ENCODE data around the gene SPRTN.

- no peak for TF ChIP-seq ELF1 (IDR thresholded peaks at IDR 0.05; ENCODE audit: borderline replicate concordance, low read depth)
- TF ChIP-seq CTCF (IDR thresholded peaks at IDR 0.05 in 2 of 3, conservative IDR thresholded peaks at IDR 0.05 in 1 of 3; ENCODE audit: borderline replicate concordance in 1 of 3, insufficient read depth in 1 of 3, low read depth in 2 of 3, low read length in 2 of 3): no peak
- no peak for TF ChIP-seq MAX (IDR thresholded peaks at IDR 0.05)
- TF ChIP-seq SP1 (IDR thresholded peaks at IDR 0.05; ENCODE audit: low read depth): no peak
- TF ChIP-seq SIN3A (IDR thresholded peaks at IDR 0.05; ENCODE audit: low read depth): no peak
- no peak for TF ChIP-seq POLR2AphosphoS5 (IDR thresholded peaks at IDR 0.05; ENCODE audit: low read depth, low read length)
- TF ChIP-seq EZH2phosphoT487 (IDR thresholded peaks at IDR 0.05; ENCODE audit: borderline replicate concordance): no peak
- TF ChIP-seq POLR2A (IDR thresholded peaks at IDR 0.05; ENCODE audit: borderline replicate concordance, extremely low read depth, insufficient read depth, insufficient read length): no peak
- no peak for TF ChIP-seq RAD21 (IDR thresholded peaks at IDR 0.05; ENCODE audit: low read depth)
- no peak for TF ChIP-seq CEBPB (IDR thresholded peaks at IDR 0.05; ENCODE audit: low read depth)
- no peak for TF ChIP-seq TCF7L2 (IDR thresholded peaks at IDR 0.05; ENCODE audit: borderline replicate concordance, extremely low read depth, insufficient read depth, insufficient read length)
- no peak for TF ChIP-seq EZH2 (IDR thresholded peaks at IDR 0.05)
- TF ChIP-seq ZNF274 (IDR thresholded peaks at IDR 0.05; ENCODE audit: low read depth, low read length): no peak
Measured at GRCh38 chr1:231347961-231348360, 9.9 kb downstream of the SPRTN start.
